ENCODE data around the gene KCNE1.

The KCNE1 gene

GRCh38 chr21:34534522-34534921 lies 22.5 kb upstream of the KCNE1 start:
- DNase-seq: no peak

- DNase-seq: no peak
Measured at GRCh38 chr21:34533938-34534337, 21.9 kb upstream of the KCNE1 start.

GRCh38 chr21:34531399-34531798 lies 19.4 kb upstream of the KCNE1 start:
- DNase-seq: no peak

GRCh38 chr21:34530261-34530660 lies 18.3 kb upstream of the KCNE1 start:
- no peak for DNase-seq

GRCh38 chr21:34528131-34528561 lies 16.1 kb upstream of the KCNE1 start:
- DNase-seq: no peak

- no peak for DNase-seq
Measured at GRCh38 chr21:34526618-34527290, 14.7 kb upstream of the KCNE1 start.

- DNase-seq: no peak
Measured at GRCh38 chr21:34526241-34526617, 14.2 kb upstream of the KCNE1 start.

GRCh38 chr21:34524646-34525601 lies 12.9 kb upstream of the KCNE1 start:
- DNase-seq: no peak

GRCh38 chr21:34523019-34523555 lies 11.1 kb upstream of the KCNE1 start:
- DNase-seq: no peak

- DNase-seq: no peak
Measured at GRCh38 chr21:34522284-34522683, 10.3 kb upstream of the KCNE1 start.

- no peak for DNase-seq
Measured at GRCh38 chr21:34521561-34521960, 9.6 kb upstream of the KCNE1 start.

- no peak for DNase-seq
Measured at GRCh38 chr21:34520764-34521508, 8.9 kb upstream of the KCNE1 start.

GRCh38 chr21:34520281-34520680 lies 8.3 kb upstream of the KCNE1 start:
- DNase-seq: no peak

- no peak for DNase-seq
Measured at GRCh38 chr21:34519694-34520093, 7.7 kb upstream of the KCNE1 start.

GRCh38 chr21:34519016-34519415 lies 7.0 kb upstream of the KCNE1 start:
- no peak for DNase-seq

GRCh38 chr21:34518301-34518700 lies 6.3 kb upstream of the KCNE1 start:
- DNase-seq: no peak

GRCh38 chr21:34517491-34518245 lies 5.7 kb upstream of the KCNE1 start:
- DNase-seq: no peak

- DNase-seq: no peak
Measured at GRCh38 chr21:34517039-34517438, 5.0 kb upstream of the KCNE1 start.

- DNase-seq: no peak
Measured at GRCh38 chr21:34514576-34515115, 2.6 kb upstream of the KCNE1 start.

GRCh38 chr21:34513129-34513675 lies 1.2 kb upstream of the KCNE1 start:
- DNase-seq: no peak

GRCh38 chr21:34511181-34511580 lies 829 bp downstream of the KCNE1 start:
- DNase-seq: no peak

Measured in activated CD4-positive, alpha-beta T cell treated with anti-CD3 and anti-CD28 coated beads for 1 hour (primary cell).